ENCODE measurements around the gene SECISBP2. TPM values are rescaled to one million over a fixed set of nuclear protein-coding genes. Genes with fewer than 3 reads are reported as not detected.

Gene SECISBP2
- total RNA-seq, 2 experiments from 2014 or later, result 42.8 to 45.8 TPM

Small RNA genes within 50 kb of the gene (microRNA-seq; reads per million reads assigned to microRNA genes)
- not detected for gene MIR3153 (ENCODE audit: borderline microRNAs expressed, borderline replicate concordance)

Other genes with a start within 250 kb of the SECISBP2 start
- gene SHC3, start 139.7 kb upstream of the SECISBP2 start, total RNA-seq, result not detected
- 100 to 1,000 TPM; 278 to 292 TPM for gene CKS2, start 7.3 kb upstream of the SECISBP2 start, total RNA-seq
- 100 to 1,000 TPM; 156 to 160 TPM for gene SEMA4D, start 179.6 kb downstream of the SECISBP2 start, total RNA-seq

All from activated naive CD4-positive, alpha-beta T cell treated with anti-CD3 and anti-CD28 coated beads for 36 hours (primary cell).